Measurements from ENCODE around the gene SLCO1B1. TPM values are rescaled to one million over a fixed set of nuclear protein-coding genes. Genes with fewer than 3 reads are reported as not detected.
"Not testable (repeated sequence)": the region's sequence is repeated elsewhere in the genome, so short reads cannot be mapped to it uniquely, and the experiment has no call there.

SLCO1B1 gene
- total and polyA plus RNA-seq, 4 donors = 118 to 218 (median 145) TPM

- Histone ChIP-seq H3K27ac (ENCODE audit: low read depth in 1 of 2, low read length in 2 of 2) (no peak overlapping the region), H3K9me3 (ENCODE audit: control insufficient read depth in 4 of 4, low read length in 3 of 4) (no peaks in the 10 kb centered on the region), H3K4me1 (ENCODE audit: control insufficient read depth in 4 of 4, insufficient read depth in 4 of 4, low read length in 3 of 4) (no peaks in the 10 kb centered on the region), H3K27me3 (ENCODE audit: control insufficient read depth in 4 of 4, insufficient read depth in 4 of 4, low read length in 3 of 4) (no peaks in the 10 kb centered on the region), H3K36me3 (ENCODE audit: control insufficient read depth in 4 of 4, insufficient read depth in 3 of 4, low read depth in 1 of 4, low read length in 3 of 4) (peaks cover 2 to 13% (median 10%) of the 10 kb centered on the region in 4 donors), H3K9ac (ENCODE audit: low read depth in 1 of 2, low read length in 2 of 2) (no peak overlapping the region), H3K4me3 (ENCODE audit: low read depth in 1 of 3, low read length in 3 of 3) (no peak overlapping the region)
- WGBS = 56% methylated on average over 3 of the region's 3 CpGs
- no peak for TF ChIP-seq CTCF (IDR thresholded peaks at IDR 0.05; ENCODE audit: low read depth, low read length, missing input control)
- TF ChIP-seq YY1 (IDR thresholded peaks at IDR 0.05) = no peak
- no peak for TF ChIP-seq MAX (IDR thresholded peaks at IDR 0.05)
- no peak for TF ChIP-seq FOXA1 (IDR thresholded peaks at IDR 0.05)
- TF ChIP-seq HNF4A (conservative IDR thresholded peaks at IDR 0.05) = peak; percentile 35 to 37
- no peak for TF ChIP-seq HNF4G (IDR thresholded peaks at IDR 0.05)
- TF ChIP-seq FOXA2 (IDR thresholded peaks at IDR 0.05) = no peak
- no peak for TF ChIP-seq NR2F2 (IDR thresholded peaks at IDR 0.05)
- no peak for DNase-seq (ENCODE audit: low spot score)
Observed at GRCh38 chr12:21190016-21190415, 59.0 kb downstream of the SLCO1B1 start.

GRCh38 chr12:21214433-21214832 lies 83.4 kb downstream of the SLCO1B1 start:
- not testable (repeated sequence) for H3K27ac ChIP-seq (ENCODE audit: low read depth in 1 of 2, low read length in 2 of 2); H3K4me1 ChIP-seq (ENCODE audit: control insufficient read depth in 4 of 4, insufficient read depth in 4 of 4, low read length in 3 of 4); DNase-seq (ENCODE audit: low spot score); H3K9ac ChIP-seq (ENCODE audit: low read depth in 1 of 2, low read length in 2 of 2); H3K9me3 ChIP-seq (ENCODE audit: control insufficient read depth in 4 of 4, low read length in 3 of 4); H3K27me3 ChIP-seq (ENCODE audit: control insufficient read depth in 4 of 4, insufficient read depth in 4 of 4, low read length in 3 of 4); H3K4me3 ChIP-seq (ENCODE audit: low read depth in 1 of 3, low read length in 3 of 3)
- 95% methylated on average over 10 of the region's 19 CpGs for WGBS
- peaks cover 0 to 23% (median 7%) of the 10 kb centered on the region in 4 donors for H3K36me3 ChIP-seq (ENCODE audit: control insufficient read depth in 4 of 4, insufficient read depth in 3 of 4, low read depth in 1 of 4, low read length in 3 of 4)

GRCh38 chr12:21219206-21219605 lies 88.2 kb downstream of the SLCO1B1 start:
- Histone ChIP-seq H3K27ac (ENCODE audit: low read depth in 1 of 2, low read length in 2 of 2) (no peak overlapping the region), H3K9me3 (ENCODE audit: control insufficient read depth in 4 of 4, low read length in 3 of 4) (no peaks in the 10 kb centered on the region), H3K27me3 (ENCODE audit: control insufficient read depth in 4 of 4, insufficient read depth in 4 of 4, low read length in 3 of 4) (no peaks in the 10 kb centered on the region), H3K4me3 (ENCODE audit: low read depth in 1 of 3, low read length in 3 of 3) (no peak overlapping the region), H3K36me3 (ENCODE audit: control insufficient read depth in 4 of 4, insufficient read depth in 3 of 4, low read depth in 1 of 4, low read length in 3 of 4) (peaks cover 2 to 49% (median 10%) of the 10 kb centered on the region in 4 donors), H3K4me1 (ENCODE audit: control insufficient read depth in 4 of 4, insufficient read depth in 4 of 4, low read length in 3 of 4) (no peaks in the 10 kb centered on the region), H3K9ac (ENCODE audit: low read depth in 1 of 2, low read length in 2 of 2) (no peak overlapping the region)
- no peak for DNase-seq (ENCODE audit: low spot score)
- no peak for TF ChIP-seq EGR1 (IDR thresholded peaks at IDR 0.05; ENCODE audit: low read depth in 2 of 2)
- no peak for TF ChIP-seq NR2F2 (IDR thresholded peaks at IDR 0.05)
- peak; percentile 14 to 27 for TF ChIP-seq HNF4A (conservative IDR thresholded peaks at IDR 0.05)
- 40% methylated on average over 2 of the region's 2 CpGs for WGBS

- Histone ChIP-seq H3K27me3 (ENCODE audit: control insufficient read depth in 4 of 4, insufficient read depth in 4 of 4, low read length in 3 of 4) (no peaks in the 10 kb centered on the region), H3K4me1 (ENCODE audit: control insufficient read depth in 4 of 4, insufficient read depth in 4 of 4, low read length in 3 of 4) (no peaks in the 10 kb centered on the region), H3K4me3 (ENCODE audit: low read depth in 1 of 3, low read length in 3 of 3) (no peak overlapping the region), H3K36me3 (ENCODE audit: control insufficient read depth in 4 of 4, insufficient read depth in 3 of 4, low read depth in 1 of 4, low read length in 3 of 4) (peaks cover 2 to 55% (median 13%) of the 10 kb centered on the region in 4 donors), H3K9me3 (ENCODE audit: control insufficient read depth in 4 of 4, low read length in 3 of 4) (no peaks in the 10 kb centered on the region), H3K27ac (ENCODE audit: low read depth in 1 of 2, low read length in 2 of 2) (no peak overlapping the region), H3K9ac (ENCODE audit: low read depth in 1 of 2, low read length in 2 of 2) (no peak overlapping the region)
- 86% methylated on average over 3 of the region's 3 CpGs for WGBS
- TF ChIP-seq HNF4G (IDR thresholded peaks at IDR 0.05) (no peak), YY1 (IDR thresholded peaks at IDR 0.05) (no peak)
- no peak for DNase-seq (ENCODE audit: low spot score)
Observed at GRCh38 chr12:21220266-21220665, 89.3 kb downstream of the SLCO1B1 start.
